Measurements from ENCODE around the gene EHD3.

Gene EHD3

DNA sequence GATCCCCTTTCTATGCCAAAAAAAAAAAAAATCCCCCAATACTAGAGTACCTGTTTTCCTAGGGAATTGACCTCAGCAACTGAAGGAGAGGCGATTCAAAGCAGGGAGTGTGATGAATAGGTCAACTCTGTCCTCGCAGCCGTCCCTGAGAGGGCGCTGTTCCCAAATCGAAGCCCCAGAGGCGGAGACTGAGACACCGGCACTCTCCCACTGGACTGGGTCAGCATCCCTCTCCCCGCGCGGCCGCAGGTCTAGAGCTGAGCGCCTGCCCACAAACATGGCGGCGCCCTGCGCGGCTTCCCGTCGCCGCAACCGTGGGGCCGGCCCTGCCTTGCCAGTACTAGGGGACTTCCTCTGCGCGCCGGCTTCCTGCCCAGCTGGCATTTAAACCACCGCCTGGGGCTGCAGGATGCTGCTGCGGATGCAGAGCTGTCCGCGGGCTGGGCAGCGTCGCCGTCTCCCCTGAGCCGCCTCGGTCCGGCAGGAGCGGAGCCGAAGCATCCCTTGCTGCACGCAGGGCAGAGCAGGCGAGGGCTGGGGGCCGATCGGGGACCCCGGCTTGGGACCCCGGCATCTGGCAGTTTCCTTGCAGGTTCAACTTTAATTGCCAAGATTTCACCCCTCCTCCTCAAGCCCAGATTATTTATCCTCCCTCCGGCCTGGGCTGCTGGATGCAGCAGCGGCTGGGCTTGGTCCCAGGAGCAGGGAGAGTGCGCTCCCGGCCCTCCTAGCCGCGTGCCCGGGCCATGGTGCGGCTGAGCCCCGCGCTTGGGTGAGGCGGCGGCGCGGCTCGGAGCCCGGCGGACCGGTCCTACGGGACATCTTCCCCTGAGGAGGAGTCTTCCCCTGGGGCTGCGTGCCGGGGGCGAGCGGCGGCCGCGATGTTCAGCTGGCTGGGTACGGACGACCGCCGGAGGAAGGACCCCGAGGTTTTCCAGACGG is at the start of gene EHD3:
TSS of gene EHD3 (plus strand) at position 412 of the 942 bp plus-strand sequence. CDS start at position 882, 470 bp downstream.
- in situ Hi-C loops (cut with MboI; ENCODE audit: low sequenced_read_pairs) = no loop called here
- Histone ChIP-seq H3K4me1 (no peaks in the 10 kb centered on the region), H3K4me3 (no peak within 1 kb of the TSS), H3K36me3 (replicated peaks) (no peaks in the 10 kb centered on the region), H3K27me3 (ENCODE audit: low read depth) (no peaks in the 10 kb centered on the region; the same call in 1 of the 2 replicates), H3K9me3 (no peaks in the 10 kb centered on the region)
- peak; percentile 17 to 76 for DNase-seq (ENCODE audit: low spot score in 2 of 2)

DNA sequence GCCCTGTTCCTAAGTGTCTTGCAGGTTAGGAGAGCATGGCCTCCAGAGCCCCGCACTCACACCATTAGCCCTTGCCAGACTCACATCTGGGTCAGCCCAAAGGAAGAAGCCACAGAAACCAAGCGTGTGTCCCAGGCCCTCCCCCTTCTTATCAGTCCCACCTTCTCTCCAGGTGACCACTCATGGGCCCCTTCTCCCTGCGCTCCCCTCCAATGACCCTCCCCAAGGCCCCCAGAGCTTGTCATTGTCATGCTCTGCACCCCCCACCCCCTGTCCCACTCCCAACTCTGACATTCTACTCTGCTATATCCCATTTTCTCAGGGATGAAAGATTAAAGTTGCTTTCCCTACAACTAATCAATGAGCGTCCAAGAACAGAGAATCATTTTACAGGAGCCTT is 46.8 kb upstream of the EHD3 start:
- in situ Hi-C loops (cut with MboI; ENCODE audit: low sequenced_read_pairs) = no loop called here
- Histone ChIP-seq H3K9me3 (no peaks in the 10 kb centered on the region), H3K36me3 (replicated peaks) (no peaks in the 10 kb centered on the region), H3K4me3 (no peak overlapping the region), H3K4me1 (no peaks in the 10 kb centered on the region), H3K27me3 (ENCODE audit: low read depth) (peaks cover 3% of the 10 kb centered on the region; the same call in 1 of the 2 replicates)
- no peak for DNase-seq (ENCODE audit: low spot score in 2 of 2)

DNA sequence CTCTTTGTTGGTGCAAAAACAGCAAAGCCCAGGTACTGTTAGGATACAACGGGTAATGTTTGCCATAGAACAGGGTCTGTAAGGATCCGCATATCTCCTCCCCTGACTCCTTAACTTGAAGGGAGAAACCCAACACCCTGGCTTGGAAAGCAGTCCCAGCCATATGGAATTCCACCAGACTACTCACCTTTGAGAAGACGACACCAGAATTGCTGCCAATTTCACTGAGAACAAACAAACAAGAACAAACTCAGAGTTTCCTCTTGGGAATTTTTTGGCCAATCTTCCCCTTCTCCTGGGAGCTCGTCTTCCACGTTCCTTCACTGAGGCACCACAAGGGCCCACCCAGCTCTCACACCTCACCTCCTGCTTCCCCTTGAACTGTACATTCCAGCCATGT is 45.8 kb upstream of the EHD3 start:
- Histone ChIP-seq H3K9me3 (no peaks in the 10 kb centered on the region), H3K4me1 (no peaks in the 10 kb centered on the region), H3K4me3 (no peak overlapping the region), H3K27me3 (ENCODE audit: low read depth) (peaks cover 3% of the 10 kb centered on the region; the same call in 1 of the 2 replicates), H3K36me3 (replicated peaks) (no peaks in the 10 kb centered on the region)
- in situ Hi-C loops (cut with MboI; ENCODE audit: low sequenced_read_pairs) = no loop called here
- DNase-seq (ENCODE audit: low spot score in 2 of 2) = no peak

DNA sequence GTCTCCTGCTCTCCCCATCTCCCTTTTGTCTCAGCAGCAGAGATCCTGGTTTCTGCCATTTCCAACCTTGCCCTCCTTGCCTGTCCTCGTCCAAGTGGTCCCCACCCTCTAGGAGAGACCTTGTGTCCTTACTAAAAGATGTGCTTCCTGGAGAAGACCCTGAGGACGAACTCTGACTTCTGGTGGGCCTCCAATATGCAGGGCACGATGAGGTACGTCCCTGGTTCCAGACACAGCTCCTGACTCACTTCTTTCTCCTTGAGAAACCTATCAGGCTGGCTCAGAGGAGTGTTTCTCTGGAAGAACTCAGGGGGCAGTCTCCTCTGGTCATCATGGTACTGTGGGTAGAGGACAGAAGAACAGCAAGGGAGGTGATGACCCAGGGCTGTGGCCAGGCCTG is 44.8 kb upstream of the EHD3 start:
- no peak overlapping the region for H3K4me3 ChIP-seq

DNA sequence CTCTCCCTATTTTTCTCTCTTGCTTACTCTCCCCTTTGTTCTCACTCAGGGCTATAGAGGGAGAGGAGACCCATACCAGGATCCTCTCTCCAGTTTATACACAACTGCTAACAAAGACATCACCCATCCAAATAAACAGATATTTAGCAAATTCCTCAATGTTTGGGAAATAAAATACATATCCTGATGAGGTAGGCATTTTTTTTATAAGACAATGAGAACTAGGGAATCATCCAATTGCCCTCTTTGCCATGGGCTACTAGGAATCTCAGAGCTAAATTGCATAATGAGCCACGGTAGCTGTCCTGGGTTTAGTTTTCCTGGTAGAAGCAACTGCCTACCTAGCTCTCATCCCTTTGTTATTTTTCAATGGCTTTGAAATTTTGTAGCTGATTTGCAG is 43.8 kb upstream of the EHD3 start:
- in situ Hi-C loops (cut with MboI; ENCODE audit: low sequenced_read_pairs) = no loop called here
- Histone ChIP-seq H3K4me1 (no peaks in the 10 kb centered on the region), H3K4me3 (no peak overlapping the region), H3K36me3 (replicated peaks) (no peaks in the 10 kb centered on the region), H3K27me3 (ENCODE audit: low read depth) (peaks cover 3% of the 10 kb centered on the region; the same call in 1 of the 2 replicates), H3K9me3 (no peaks in the 10 kb centered on the region)
- DNase-seq (ENCODE audit: low spot score in 2 of 2) = no peak

More for the DNA sequence above, 44.8 kb upstream of the EHD3 start:
- H3K9me3 ChIP-seq = no peaks in the 10 kb centered on the region
- no peaks in the 10 kb centered on the region for H3K4me1 ChIP-seq
- peaks cover 3% of the 10 kb centered on the region; the same call in 1 of the 2 replicates for H3K27me3 ChIP-seq (ENCODE audit: low read depth)
- no peaks in the 10 kb centered on the region for H3K36me3 ChIP-seq (replicated peaks)
- no peak for DNase-seq (ENCODE audit: low spot score in 2 of 2)
- in situ Hi-C loops (cut with MboI; ENCODE audit: low sequenced_read_pairs) = no loop called here

DNA sequence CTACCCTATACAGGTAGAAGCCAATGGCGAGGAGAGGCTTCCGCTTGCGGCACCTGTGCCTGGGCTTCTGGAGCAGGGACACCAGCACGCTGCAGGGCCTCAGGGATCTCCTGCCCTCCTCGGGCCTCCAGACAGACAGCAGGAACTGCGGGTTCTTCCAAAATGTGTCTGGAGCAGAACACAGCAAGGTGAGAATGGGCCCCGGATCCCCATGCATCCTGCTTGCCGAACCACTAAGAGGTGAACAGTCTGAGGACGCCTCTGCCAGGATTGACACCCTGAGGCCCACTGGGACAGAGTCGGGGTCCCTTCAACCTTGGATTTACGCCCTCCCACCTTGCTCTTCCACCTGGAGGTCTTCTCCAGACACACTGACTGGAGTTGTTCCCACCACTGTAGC is 42.0 kb upstream of the EHD3 start:
- in situ Hi-C loops (cut with MboI; ENCODE audit: low sequenced_read_pairs) = no loop called here
- H3K27me3 ChIP-seq (ENCODE audit: low read depth) = peaks cover 5% of the 10 kb centered on the region; the same call in 1 of the 2 replicates
- H3K36me3 ChIP-seq (replicated peaks) = no peaks in the 10 kb centered on the region
- DNase-seq (ENCODE audit: low spot score in 2 of 2) = no peak
- H3K9me3 ChIP-seq = no peaks in the 10 kb centered on the region
- H3K4me3 ChIP-seq = no peak overlapping the region
- no peaks in the 10 kb centered on the region for H3K4me1 ChIP-seq

DNA sequence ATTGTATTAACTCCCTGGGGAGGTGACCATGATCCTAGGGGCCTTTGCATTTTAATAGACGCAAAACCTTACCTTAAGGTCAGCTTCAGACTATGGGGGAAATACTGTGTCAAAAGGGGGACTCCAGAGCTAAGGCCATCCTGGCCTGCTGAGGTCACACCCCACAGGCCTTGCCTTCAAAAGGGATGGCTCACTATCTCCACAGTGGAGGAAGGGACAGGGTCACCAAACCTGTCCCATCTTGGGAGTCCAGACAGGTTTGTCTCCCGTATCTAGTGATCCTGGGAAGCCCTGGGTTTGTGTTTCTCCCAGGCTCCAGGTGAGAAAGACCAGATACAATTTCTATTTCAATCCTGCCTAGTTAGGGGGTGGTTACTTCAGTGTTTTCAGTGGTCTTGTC is 41.6 kb upstream of the EHD3 start:
- in situ Hi-C loops (cut with MboI; ENCODE audit: low sequenced_read_pairs) = no loop called here
- H3K4me1 ChIP-seq = no peaks in the 10 kb centered on the region
- peaks cover 5% of the 10 kb centered on the region; the same call in 1 of the 2 replicates for H3K27me3 ChIP-seq (ENCODE audit: low read depth)
- no peak for DNase-seq (ENCODE audit: low spot score in 2 of 2)
- no peaks in the 10 kb centered on the region for H3K36me3 ChIP-seq (replicated peaks)
- no peak overlapping the region for H3K4me3 ChIP-seq
- H3K9me3 ChIP-seq = no peaks in the 10 kb centered on the region

DNA sequence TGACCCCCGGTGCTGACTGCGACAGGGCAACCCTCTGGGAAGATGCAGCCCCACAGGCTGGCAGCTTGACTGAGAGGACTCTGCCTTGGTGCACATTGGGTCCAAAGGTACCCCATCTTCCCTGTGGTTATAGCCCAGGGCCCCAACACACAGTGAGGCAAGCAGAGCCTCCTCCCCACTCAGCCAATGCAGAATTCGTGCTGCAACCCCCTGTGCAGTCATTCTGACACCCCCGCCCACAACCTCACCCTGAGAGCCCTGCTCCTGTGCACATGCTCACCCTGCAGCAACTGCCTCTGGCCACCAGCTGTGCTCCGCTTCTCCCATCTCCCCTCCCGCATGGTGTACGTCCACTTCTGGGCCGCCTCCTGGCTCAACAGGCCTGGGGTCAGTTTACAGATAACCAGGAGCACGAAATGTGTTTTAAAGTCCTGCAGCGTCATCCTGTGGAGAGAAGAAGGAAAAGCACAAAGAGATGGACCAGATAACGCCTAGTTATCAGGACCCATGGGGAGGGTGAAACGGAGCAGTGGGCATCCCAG is 41.0 kb upstream of the EHD3 start:
- in situ Hi-C loops (cut with MboI; ENCODE audit: low sequenced_read_pairs) = no loop called here
- Histone ChIP-seq H3K4me3 (no peak overlapping the region), H3K4me1 (no peaks in the 10 kb centered on the region), H3K27me3 (ENCODE audit: low read depth) (peaks cover 5% of the 10 kb centered on the region; the same call in 1 of the 2 replicates), H3K9me3 (no peaks in the 10 kb centered on the region), H3K36me3 (replicated peaks) (no peaks in the 10 kb centered on the region)
- no peak for DNase-seq (ENCODE audit: low spot score in 2 of 2)

DNA sequence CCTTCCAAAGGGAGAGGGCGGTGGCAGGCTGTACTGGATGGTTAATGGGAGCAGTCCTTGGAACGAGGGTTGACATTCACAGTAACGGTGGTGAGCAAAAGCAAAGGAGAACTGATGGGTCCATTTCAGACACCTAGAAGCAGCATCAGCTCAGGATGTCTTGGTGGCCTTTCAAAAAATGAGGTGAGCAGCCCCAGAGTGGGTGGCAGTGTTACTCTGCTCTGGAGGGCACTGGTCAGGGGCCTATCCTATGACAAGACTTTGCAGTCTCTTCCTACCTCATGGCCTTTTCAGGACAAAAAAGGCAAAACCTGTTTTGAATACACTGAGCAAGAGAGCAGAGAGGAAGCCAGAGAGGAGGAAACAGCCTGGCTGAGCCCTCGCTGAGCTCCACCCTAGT is 40.1 kb upstream of the EHD3 start:
- no peaks in the 10 kb centered on the region for H3K9me3 ChIP-seq
- no peaks in the 10 kb centered on the region for H3K4me1 ChIP-seq
- H3K27me3 ChIP-seq (ENCODE audit: low read depth) = peaks cover 5% of the 10 kb centered on the region; the same call in 1 of the 2 replicates
- no peaks in the 10 kb centered on the region for H3K36me3 ChIP-seq (replicated peaks)
- in situ Hi-C loops (cut with MboI; ENCODE audit: low sequenced_read_pairs) = no loop called here
- no peak overlapping the region for H3K4me3 ChIP-seq
- no peak for DNase-seq (ENCODE audit: low spot score in 2 of 2)

DNA sequence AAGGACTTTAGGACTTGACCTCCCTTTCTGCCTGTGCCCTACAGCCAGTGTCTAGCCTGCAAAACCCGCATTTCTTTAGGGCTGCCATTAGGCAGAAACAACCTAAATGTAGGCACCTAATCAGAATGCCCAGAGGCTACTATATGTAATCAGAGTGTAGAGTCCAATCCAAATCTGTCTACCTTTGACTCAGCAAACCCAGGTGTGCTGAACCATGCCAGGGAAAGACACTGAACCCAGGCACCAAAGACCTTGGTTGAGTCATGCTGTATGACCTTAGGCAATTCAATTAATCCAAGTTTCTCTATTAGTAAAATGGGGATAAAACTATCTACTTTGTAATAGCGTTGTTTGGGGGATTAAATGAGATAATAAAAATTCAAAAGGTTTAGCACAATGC is 37.3 kb upstream of the EHD3 start:
- peaks cover 2% of the 10 kb centered on the region; the same call in 1 of the 2 replicates for H3K27me3 ChIP-seq (ENCODE audit: low read depth)
- DNase-seq (ENCODE audit: low spot score in 2 of 2) = no peak
- H3K9me3 ChIP-seq = no peaks in the 10 kb centered on the region
- in situ Hi-C loops (cut with MboI; ENCODE audit: low sequenced_read_pairs) = no loop called here
- H3K4me1 ChIP-seq = no peaks in the 10 kb centered on the region
- H3K4me3 ChIP-seq = no peak overlapping the region
- no peaks in the 10 kb centered on the region for H3K36me3 ChIP-seq (replicated peaks)

DNA sequence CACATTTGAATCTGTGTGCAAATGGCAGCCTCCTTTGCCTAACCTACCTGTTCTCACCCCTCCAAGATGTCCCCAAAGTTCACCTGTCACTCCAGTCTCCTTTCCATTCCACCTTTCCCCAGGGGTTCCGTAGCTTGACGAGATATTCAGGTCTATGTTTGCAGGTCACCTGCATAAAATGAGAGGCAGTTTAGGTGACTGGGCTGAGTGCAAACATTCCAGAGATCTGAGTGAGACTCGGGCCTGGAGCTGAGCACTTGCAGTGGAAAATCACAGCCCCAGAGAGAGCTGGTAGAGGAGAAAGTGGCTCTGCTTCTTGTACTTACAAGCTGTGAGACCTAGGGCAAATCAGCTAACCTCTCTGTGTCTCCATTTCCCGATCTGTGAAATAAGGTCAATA is 36.8 kb upstream of the EHD3 start:
- H3K36me3 ChIP-seq (replicated peaks) = no peaks in the 10 kb centered on the region
- no peaks in the 10 kb centered on the region for H3K9me3 ChIP-seq
- no peak for DNase-seq (ENCODE audit: low spot score in 2 of 2)
- in situ Hi-C loops (cut with MboI; ENCODE audit: low sequenced_read_pairs) = no loop called here
- H3K4me1 ChIP-seq = no peaks in the 10 kb centered on the region
- peaks cover 2% of the 10 kb centered on the region; the same call in 1 of the 2 replicates for H3K27me3 ChIP-seq (ENCODE audit: low read depth)
- no peak overlapping the region for H3K4me3 ChIP-seq

DNA sequence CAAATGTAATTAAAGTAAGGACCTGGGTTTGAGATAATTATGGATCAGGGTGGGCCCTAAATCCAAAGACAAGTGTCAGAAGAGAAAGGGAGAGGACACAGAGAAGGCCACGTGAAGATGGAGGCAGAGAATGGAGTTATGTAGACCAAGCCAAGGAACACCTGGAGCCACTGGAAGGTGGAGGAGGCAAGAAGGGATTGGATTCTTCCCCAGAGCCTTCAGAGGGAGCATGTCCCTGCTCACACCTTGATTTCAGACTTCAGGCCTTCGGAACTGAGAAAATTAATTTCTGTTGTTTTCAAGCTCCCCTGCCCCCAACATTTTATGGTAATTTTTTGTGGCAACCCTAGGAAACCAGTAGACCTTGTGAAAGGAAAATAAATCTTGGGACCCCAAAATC is 36.3 kb upstream of the EHD3 start:
- in situ Hi-C loops (cut with MboI; ENCODE audit: low sequenced_read_pairs) = no loop called here
- no peaks in the 10 kb centered on the region for H3K9me3 ChIP-seq
- no peaks in the 10 kb centered on the region for H3K4me1 ChIP-seq
- DNase-seq (ENCODE audit: low spot score in 2 of 2) = no peak
- peaks cover 2% of the 10 kb centered on the region; the same call in 1 of the 2 replicates for H3K27me3 ChIP-seq (ENCODE audit: low read depth)
- H3K36me3 ChIP-seq (replicated peaks) = no peaks in the 10 kb centered on the region
- H3K4me3 ChIP-seq = no peak overlapping the region

DNA sequence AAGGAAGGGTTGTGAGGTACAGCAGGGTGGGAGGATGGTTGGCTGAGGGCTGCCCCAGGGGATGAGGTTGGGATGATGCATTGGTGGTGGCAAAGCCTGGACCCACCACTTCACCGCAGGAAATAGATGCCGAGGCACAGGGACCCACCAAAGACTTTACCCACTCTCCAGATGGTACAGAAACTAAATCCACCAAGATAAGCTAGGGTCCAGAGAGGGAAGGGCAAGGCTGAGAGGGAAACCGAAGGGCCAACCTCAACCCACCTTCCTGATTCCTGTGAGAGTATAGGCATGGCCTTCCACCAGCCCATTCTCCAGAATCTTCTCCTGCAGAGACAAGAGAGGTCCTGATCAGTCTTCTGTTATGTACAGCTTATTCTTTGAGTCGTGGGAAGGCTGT is 34.7 kb upstream of the EHD3 start:
- H3K9me3 ChIP-seq = no peaks in the 10 kb centered on the region
- peaks cover 2% of the 10 kb centered on the region; the same call in 1 of the 2 replicates for H3K27me3 ChIP-seq (ENCODE audit: low read depth)
- H3K4me1 ChIP-seq = no peaks in the 10 kb centered on the region
- H3K4me3 ChIP-seq = no peak overlapping the region
- H3K36me3 ChIP-seq (replicated peaks) = no peaks in the 10 kb centered on the region
- in situ Hi-C loops (cut with MboI; ENCODE audit: low sequenced_read_pairs) = no loop called here
- no peak for DNase-seq (ENCODE audit: low spot score in 2 of 2)

DNA sequence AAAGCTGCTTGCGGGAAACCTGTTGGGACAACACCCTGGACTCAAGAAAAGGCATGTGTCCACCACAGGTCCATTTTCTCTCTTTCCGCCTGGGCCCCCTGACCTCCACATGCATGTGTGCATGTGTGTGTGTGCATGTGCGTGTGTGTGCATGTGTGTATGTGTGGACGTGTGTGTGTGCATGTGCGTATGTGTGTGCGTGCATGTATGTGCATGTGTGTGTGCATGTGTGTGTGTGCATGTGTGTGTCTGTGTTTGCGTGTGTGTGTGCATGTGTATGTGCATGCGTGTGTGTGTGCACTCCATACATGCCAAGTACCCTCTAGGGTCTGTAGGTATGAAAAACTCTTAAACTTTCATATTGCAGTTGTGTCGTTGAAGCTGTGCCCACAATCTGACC is 33.0 kb upstream of the EHD3 start:
- in situ Hi-C loops (cut with MboI; ENCODE audit: low sequenced_read_pairs) = no loop called here
- H3K4me1 ChIP-seq = no peaks in the 10 kb centered on the region
- H3K27me3 ChIP-seq (ENCODE audit: low read depth) = 0 out of 2 replicates have a peak, but pooled peaks cover 2% of the 10 kb centered on the region
- no peaks in the 10 kb centered on the region for H3K36me3 ChIP-seq (replicated peaks)
- DNase-seq (ENCODE audit: low spot score in 2 of 2) = no peak
- no peak overlapping the region for H3K4me3 ChIP-seq
- no peaks in the 10 kb centered on the region for H3K9me3 ChIP-seq
